Nephron progenitor cell (in vitro differentiated cells): ENCODE results near the gene SOX18.

Experiments
- DNase-seq: peaks from one replicate; pipeline ENCODE4 v3.0.0; 2021
- H3K27ac Mint-ChIP-seq: 2 replicates; pipeline ENCODE4 v1.8.0; 2021; ENCODE audit warnings: mild to moderate bottlenecking, moderate library complexity, mixed read lengths
- H3K27me3 Mint-ChIP-seq: 2 replicates; pipeline ENCODE4 v1.8.0; 2021; ENCODE audit warnings: mild to moderate bottlenecking, low read depth, mixed read lengths; ENCODE audit not compliant: poor library complexity
- H3K36me3 Mint-ChIP-seq: 2 replicates; pipeline ENCODE4 v1.8.0; 2021; ENCODE audit warnings: low read depth, mixed read lengths
- H3K4me1 Mint-ChIP-seq: 2 replicates; pipeline ENCODE4 v1.8.0; 2021; ENCODE audit warnings: mixed read lengths
- H3K4me3 Mint-ChIP-seq: 2 replicates; pipeline ENCODE4 v1.8.0; 2021; ENCODE audit warnings: mild to moderate bottlenecking, moderate library complexity, mixed read lengths
- H3K9me3 Mint-ChIP-seq: 2 replicates; pipeline ENCODE4 v1.8.0; 2021; ENCODE audit warnings: mild to moderate bottlenecking, moderate library complexity, mixed read lengths
- TF ChIP-seq, protein P1 (sequence below): fragments of 200-600 bp; sonication (generic); IDR thresholded peaks from 2 replicates; pipeline ENCODE4 v1.5.0; 2021; ENCODE audit warnings: antibody characterized with exemption

Gene SOX18

DNA sequence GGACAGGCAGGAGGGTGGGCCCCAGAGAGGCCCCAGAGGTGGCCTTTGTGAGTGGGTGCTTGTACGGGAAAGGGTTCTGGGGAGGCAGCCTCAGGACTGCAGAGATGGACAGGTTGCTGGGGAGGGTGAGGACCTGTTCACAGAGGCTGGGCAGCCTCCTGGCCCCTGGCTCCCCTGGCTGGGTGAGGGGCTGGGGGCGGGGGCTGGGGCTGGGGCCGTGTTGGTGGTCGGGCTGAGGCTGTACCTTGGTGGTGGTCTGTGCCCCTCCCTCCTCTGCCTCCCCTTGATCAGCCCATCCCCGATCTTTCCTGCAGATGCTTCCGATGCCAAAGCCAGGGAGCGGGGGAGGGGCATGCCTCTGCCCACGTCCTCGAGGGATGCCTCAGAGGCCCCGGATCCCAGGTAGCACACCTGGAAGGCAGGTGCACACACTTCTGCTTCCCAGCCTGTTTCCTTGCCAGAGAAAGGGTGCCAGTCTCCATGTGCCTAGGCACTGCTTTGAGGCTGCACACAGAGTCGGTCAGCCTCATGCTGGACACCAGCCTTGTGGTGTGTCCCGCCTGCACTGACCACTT is 18.4 kb upstream of the SOX18 start:
- TF ChIP-seq, protein P1, sequence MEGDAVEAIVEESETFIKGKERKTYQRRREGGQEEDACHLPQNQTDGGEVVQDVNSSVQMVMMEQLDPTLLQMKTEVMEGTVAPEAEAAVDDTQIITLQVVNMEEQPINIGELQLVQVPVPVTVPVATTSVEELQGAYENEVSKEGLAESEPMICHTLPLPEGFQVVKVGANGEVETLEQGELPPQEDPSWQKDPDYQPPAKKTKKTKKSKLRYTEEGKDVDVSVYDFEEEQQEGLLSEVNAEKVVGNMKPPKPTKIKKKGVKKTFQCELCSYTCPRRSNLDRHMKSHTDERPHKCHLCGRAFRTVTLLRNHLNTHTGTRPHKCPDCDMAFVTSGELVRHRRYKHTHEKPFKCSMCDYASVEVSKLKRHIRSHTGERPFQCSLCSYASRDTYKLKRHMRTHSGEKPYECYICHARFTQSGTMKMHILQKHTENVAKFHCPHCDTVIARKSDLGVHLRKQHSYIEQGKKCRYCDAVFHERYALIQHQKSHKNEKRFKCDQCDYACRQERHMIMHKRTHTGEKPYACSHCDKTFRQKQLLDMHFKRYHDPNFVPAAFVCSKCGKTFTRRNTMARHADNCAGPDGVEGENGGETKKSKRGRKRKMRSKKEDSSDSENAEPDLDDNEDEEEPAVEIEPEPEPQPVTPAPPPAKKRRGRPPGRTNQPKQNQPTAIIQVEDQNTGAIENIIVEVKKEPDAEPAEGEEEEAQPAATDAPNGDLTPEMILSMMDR = no peak
- peaks cover 26% of the 10 kb centered on the region for H3K4me1 Mint-ChIP-seq
- H3K9me3 Mint-ChIP-seq = no peaks in the 10 kb centered on the region
- H3K4me3 Mint-ChIP-seq = no peak overlapping the region
- no peaks in the 10 kb centered on the region for H3K27me3 Mint-ChIP-seq
- no peaks in the 10 kb centered on the region for H3K36me3 Mint-ChIP-seq
- DNase-seq = no peak
- no peak overlapping the region for H3K27ac Mint-ChIP-seq

DNA sequence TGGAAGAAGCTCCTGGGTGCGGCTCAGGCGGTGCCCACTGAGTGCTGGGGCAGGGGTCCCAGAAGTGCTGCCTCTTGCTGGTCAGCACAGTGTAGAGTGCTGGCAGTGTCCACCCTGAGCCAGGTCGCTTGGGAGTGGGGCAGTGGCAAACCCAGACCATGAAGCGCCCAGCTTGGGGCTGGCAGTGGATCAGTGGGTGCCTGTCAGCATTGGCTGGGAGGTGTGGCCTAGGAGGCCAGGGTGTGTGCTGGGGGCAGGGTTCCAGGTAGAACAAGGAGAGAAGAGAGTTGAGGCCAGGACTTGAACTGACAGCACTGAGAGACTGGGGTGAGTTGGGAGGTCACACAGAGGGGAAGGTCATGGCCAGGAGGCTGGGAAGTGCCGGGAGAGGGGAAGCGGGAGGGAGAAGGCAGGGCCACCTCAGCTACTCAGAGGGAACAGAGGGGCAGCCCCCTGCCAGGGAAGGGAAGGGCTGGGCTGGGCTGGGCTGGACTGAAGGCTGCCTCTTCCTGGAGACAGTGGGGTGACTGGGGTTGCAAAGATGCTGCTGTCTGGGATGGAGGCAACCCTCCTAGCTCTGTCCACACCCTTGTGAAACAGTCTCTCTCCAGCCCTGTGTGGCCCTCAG is 17.7 kb upstream of the SOX18 start:
- H3K27me3 Mint-ChIP-seq = no peaks in the 10 kb centered on the region
- H3K27ac Mint-ChIP-seq = peak overlapping the region; percentile 24
- H3K4me1 Mint-ChIP-seq = peaks cover 31% of the 10 kb centered on the region
- H3K36me3 Mint-ChIP-seq = no peaks in the 10 kb centered on the region
- no peaks in the 10 kb centered on the region for H3K9me3 Mint-ChIP-seq
- no peak overlapping the region for H3K4me3 Mint-ChIP-seq
- no peak for DNase-seq
- TF ChIP-seq, protein P1 = no peak

DNA sequence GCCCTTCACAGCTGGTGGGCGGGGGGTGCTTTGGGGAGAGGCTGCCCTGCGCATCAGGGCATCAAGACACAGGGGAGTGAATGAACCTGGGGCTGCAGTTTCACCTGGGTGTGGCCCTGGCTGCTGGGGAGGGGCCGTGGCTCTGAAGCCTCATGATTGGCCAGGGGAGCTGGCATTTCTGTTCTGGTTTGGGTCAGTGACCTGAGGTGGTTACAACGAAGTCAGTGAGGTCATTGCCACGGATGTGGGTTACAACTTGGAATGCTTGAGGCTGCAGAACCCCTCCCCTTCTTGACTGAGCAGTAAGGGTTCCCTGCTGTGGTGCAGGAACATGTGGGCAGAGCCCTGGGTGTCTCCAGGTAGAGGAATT is 16.5 kb upstream of the SOX18 start:
- Mint-ChIP-seq H3K4me1 (peaks cover 34% of the 10 kb centered on the region), H3K36me3 (no peaks in the 10 kb centered on the region)

DNA sequence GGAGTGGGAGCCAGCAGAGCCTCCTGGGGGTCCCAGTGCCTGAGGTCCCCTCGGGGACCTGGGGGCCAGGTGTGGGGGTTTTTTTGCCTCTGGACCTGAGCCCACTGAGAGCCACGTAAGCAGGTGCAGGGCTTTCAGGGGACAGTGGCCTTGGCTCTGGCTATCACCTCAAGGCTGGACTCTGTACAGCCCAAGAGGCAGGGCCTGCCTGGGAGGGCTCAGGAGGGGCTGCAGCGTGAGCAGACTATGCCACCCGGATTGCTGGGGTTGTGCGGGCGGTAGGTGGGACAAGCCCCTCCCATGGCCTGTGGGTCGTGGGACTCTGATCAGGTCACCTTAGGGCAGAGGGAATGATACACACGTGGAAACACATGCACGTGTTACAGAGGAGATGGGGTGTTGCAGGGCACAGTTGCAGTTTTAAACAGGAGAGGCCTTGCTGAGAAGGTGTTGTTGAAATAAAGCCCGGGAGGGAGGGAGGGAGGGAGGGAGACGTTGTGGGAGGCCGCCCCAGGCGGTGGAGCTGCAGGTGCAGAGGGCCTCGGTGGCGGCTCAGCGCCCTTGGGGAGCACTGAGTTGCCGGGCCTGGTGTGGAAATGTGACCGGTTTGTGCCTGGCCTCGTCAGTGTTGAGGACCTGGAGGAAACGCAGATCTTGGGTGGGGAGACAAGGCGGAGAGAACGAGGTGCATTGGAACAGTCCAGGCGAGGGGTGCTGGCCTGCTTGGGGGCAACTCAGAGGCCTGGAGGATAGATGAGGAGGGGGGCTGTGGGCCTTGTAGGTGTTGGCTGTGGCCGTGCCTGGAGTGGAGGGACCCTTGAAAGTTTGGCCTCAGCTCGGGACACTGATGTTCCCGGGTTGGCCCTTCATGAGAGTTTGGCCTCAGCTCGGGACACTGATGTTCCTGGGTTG is 15.9 kb upstream of the SOX18 start:
- DNase-seq = no peak
- Mint-ChIP-seq H3K27ac (no peak overlapping the region), H3K36me3 (no peaks in the 10 kb centered on the region), H3K4me1 (peaks cover 34% of the 10 kb centered on the region), H3K9me3 (no peaks in the 10 kb centered on the region), H3K27me3 (no peaks in the 10 kb centered on the region), H3K4me3 (peak overlapping the region; percentile 12)
- TF ChIP-seq, protein P1 = no peak

More for the DNA sequence above, 16.5 kb upstream of the SOX18 start:
- H3K27me3 Mint-ChIP-seq = no peaks in the 10 kb centered on the region
- no peak overlapping the region for H3K27ac Mint-ChIP-seq
- no peak for DNase-seq
- TF ChIP-seq, protein P1 = no peak
- no peaks in the 10 kb centered on the region for H3K9me3 Mint-ChIP-seq
- H3K4me3 Mint-ChIP-seq = no peak overlapping the region

DNA sequence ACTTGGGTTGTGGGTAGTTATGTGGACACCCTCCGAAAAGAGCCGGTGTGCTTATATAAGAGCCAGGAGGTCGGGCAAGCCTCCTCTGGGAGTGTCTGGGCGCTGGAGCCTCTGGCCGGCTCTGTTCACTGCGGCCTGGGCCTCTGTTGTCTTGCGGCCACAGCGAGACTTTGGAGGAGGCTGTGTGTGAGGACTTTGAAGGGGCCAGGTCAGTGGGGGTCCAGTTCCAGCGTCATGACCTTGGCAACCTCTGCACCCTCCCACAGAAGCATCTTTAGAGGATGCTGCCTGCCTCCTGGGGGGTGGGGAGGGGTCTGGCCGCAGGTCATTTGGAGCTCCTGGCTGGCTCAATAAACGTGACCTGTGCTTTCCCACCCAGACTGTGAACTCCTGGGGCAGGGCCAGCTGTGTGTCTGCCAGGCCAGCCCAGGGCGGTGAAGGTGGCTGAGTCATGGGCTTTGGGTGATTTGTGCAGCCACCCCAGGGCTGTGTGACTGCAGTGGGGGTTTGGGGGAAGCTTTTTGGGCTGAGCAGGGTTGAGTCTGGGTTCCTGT is 14.8 kb upstream of the SOX18 start:
- Mint-ChIP-seq H3K36me3 (no peaks in the 10 kb centered on the region), H3K4me3 (peak overlapping the region; percentile 93), H3K4me1 (peaks cover 34% of the 10 kb centered on the region), H3K27ac (peak overlapping the region; percentile 57), H3K27me3 (peaks cover 11% of the 10 kb centered on the region), H3K9me3 (no peaks in the 10 kb centered on the region)
- no peak for DNase-seq
- TF ChIP-seq, protein P1 = no peak
